SU-DHL-6 (cell line): ENCODE measurements around the gene PLPP3.

ENCODE experiments used
- H2AFZ ChIP-seq: fragments of 200-600 bp; sonication (generic); 2 replicates; pipeline ENCODE4 v1.6.1; 2014; ENCODE audit warnings: low read depth, mild to moderate bottlenecking, moderate library complexity, mixed read lengths, antibody characterized with exemption, low read length; ENCODE audit not compliant: severe bottlenecking
- H3F3A ChIP-seq: fragments of 200-600 bp; shearing (Covaris generic); 2 replicates; pipeline ENCODE4 v1.6.0; 2016; ENCODE audit warnings: antibody characterized with exemption, mild to moderate bottlenecking; ENCODE audit not compliant: insufficient read depth
- H3K27ac ChIP-seq: fragments of 200-600 bp; sonication (generic); 2 replicates; pipeline ENCODE4 v1.5.1; 2016; ENCODE audit warnings: low read depth, mild to moderate bottlenecking, low read length, moderate library complexity, mixed read lengths
- H3K27me3 ChIP-seq: fragments of 200-600 bp; sonication (generic), shearing (Covaris generic); 2 replicates; pipeline ENCODE4 v1.6.0; 2014; ENCODE audit warnings: mild to moderate bottlenecking, low read length
- H3K36me3 ChIP-seq: fragments of 200-600 bp; sonication (generic); 2 replicates; pipeline ENCODE4 v1.6.1; 2014; ENCODE audit warnings: mild to moderate bottlenecking, low read length, mixed read lengths
- H3K4me2 ChIP-seq: fragments of 300-600, 200-600 bp; shearing (Covaris generic), sonication (generic); 2 replicates; pipeline ENCODE4 v1.6.0; 2014; ENCODE audit warnings: low read length, low read depth, mild to moderate bottlenecking; ENCODE audit not compliant: poor library complexity, severe bottlenecking
- H3K4me3 ChIP-seq: fragments of 200-600 bp; sonication (generic); 2 replicates; pipeline ENCODE4 v1.5.1; 2014; ENCODE audit warnings: antibody characterized with exemption, low read length, mild to moderate bottlenecking, mixed read lengths; ENCODE audit not compliant: insufficient read depth, poor library complexity, severe bottlenecking
- H3K79me2 ChIP-seq: fragments of 200-600 bp; sonication (generic); 2 replicates; pipeline ENCODE4 v1.6.1; 2014; ENCODE audit warnings: mild to moderate bottlenecking, low read length, moderate library complexity; ENCODE audit not compliant: insufficient read depth
- H3K9ac ChIP-seq: fragments of 200-600 bp; sonication (generic); 2 replicates; pipeline ENCODE4 v1.7.0; 2014; ENCODE audit warnings: mild to moderate bottlenecking, low read length
- H3K9me2 ChIP-seq: fragments of 200-600 bp; sonication (generic); replicated peaks from 2 replicates; pipeline ENCODE4 v1.6.1; 2014; ENCODE audit warnings: low read length; ENCODE audit not compliant: insufficient read depth
- H3K9me3 ChIP-seq: fragments of 200-600 bp; sonication (generic); 2 replicates; pipeline ENCODE4 v1.6.1; 2014; ENCODE audit warnings: low read length, mixed read lengths; ENCODE audit not compliant: insufficient read depth
- H4K20me1 ChIP-seq: fragments of 200-600 bp; sonication (generic); 2 replicates; pipeline ENCODE4 v1.6.1; 2014; ENCODE audit warnings: low read depth, mild to moderate bottlenecking, antibody characterized with exemption, low read length, moderate library complexity, mixed read lengths
- EZH2phosphoT487 ChIP-seq: fragments of 200-600 bp; sonication (generic), shearing (Covaris generic); conservative IDR thresholded peaks from 2 replicates; pipeline ENCODE4 v1.6.1; 2018; ENCODE audit warnings: mild to moderate bottlenecking, antibody characterized with exemption, low read length, moderate library complexity, mixed read lengths
- TF ChIP-seq, protein P1 (sequence below): fragments of 200-600 bp; sonication (generic); IDR thresholded peaks from one replicate; pipeline ENCODE4 v1.5.1; 2017; ENCODE audit warnings: antibody characterized with exemption, mild to moderate bottlenecking, low read length, moderate library complexity; ENCODE audit not compliant: insufficient read depth, poor library complexity, severe bottlenecking

Gene PLPP3

GRCh38 chr1:56516539-56517252 is 62.7 kb downstream of the PLPP3 start:
- H3K9ac ChIP-seq, result no peak overlapping the region
- H3K9me3 ChIP-seq, result no peaks in the 10 kb centered on the region
- no peak overlapping the region for H3K4me3 ChIP-seq
- H2AFZ ChIP-seq, result no peak overlapping the region
- no peaks in the 10 kb centered on the region for H3F3A ChIP-seq
- H3K27ac ChIP-seq, result no peak overlapping the region
- TF ChIP-seq, protein P1, sequence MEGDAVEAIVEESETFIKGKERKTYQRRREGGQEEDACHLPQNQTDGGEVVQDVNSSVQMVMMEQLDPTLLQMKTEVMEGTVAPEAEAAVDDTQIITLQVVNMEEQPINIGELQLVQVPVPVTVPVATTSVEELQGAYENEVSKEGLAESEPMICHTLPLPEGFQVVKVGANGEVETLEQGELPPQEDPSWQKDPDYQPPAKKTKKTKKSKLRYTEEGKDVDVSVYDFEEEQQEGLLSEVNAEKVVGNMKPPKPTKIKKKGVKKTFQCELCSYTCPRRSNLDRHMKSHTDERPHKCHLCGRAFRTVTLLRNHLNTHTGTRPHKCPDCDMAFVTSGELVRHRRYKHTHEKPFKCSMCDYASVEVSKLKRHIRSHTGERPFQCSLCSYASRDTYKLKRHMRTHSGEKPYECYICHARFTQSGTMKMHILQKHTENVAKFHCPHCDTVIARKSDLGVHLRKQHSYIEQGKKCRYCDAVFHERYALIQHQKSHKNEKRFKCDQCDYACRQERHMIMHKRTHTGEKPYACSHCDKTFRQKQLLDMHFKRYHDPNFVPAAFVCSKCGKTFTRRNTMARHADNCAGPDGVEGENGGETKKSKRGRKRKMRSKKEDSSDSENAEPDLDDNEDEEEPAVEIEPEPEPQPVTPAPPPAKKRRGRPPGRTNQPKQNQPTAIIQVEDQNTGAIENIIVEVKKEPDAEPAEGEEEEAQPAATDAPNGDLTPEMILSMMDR, result no peak
- no peaks in the 10 kb centered on the region for H4K20me1 ChIP-seq
- no peaks in the 10 kb centered on the region for H3K79me2 ChIP-seq
- H3K27me3 ChIP-seq, result no peaks in the 10 kb centered on the region
- no peaks in the 10 kb centered on the region for H3K36me3 ChIP-seq
- no peak overlapping the region for H3K4me2 ChIP-seq
- no peaks in the 10 kb centered on the region for H3K9me2 ChIP-seq

DNA sequence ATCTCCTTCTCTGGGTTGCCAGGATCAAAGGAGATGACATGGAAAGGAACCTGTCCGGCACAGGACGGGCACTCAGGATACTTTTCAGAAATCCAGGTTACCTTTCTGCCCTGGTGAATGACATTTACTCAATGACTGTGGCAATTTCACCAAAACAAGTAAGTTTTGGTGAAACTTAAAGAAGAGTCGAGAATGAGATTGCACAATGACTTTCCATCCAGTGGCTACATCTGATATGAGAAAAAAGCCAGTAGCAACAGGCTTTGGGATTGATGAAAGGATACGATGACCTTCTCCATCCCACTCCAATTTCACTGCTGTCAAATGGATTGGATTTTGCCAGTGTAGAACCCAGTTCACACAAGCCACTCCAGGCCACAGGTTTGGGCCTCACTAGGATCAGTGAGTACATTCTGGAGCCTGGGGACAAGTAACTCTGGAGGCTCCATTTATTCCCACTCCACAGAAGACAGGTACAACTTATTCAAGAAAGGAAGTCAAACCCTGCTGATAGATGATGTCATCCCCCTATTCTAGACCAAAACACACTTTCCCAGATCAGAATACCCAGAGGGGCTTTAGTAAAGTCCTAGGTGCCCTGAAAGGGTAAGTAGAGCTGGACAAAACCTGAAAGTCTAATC is 63.3 kb downstream of the PLPP3 start:
- Histone ChIP-seq H3K27me3 (no peaks in the 10 kb centered on the region), H3K9ac (no peak overlapping the region), H2AFZ (no peak overlapping the region), H3K79me2 (no peaks in the 10 kb centered on the region), H3K4me2 (no peak overlapping the region), H3K9me3 (no peaks in the 10 kb centered on the region), H3K9me2 (no peaks in the 10 kb centered on the region), H3K27ac (no peak overlapping the region), H3K36me3 (no peaks in the 10 kb centered on the region), H3K4me3 (no peak overlapping the region), H4K20me1 (no peaks in the 10 kb centered on the region), H3F3A (no peaks in the 10 kb centered on the region)
- TF ChIP-seq EZH2phosphoT487, result no peak
- TF ChIP-seq, protein P1, result no peak

DNA sequence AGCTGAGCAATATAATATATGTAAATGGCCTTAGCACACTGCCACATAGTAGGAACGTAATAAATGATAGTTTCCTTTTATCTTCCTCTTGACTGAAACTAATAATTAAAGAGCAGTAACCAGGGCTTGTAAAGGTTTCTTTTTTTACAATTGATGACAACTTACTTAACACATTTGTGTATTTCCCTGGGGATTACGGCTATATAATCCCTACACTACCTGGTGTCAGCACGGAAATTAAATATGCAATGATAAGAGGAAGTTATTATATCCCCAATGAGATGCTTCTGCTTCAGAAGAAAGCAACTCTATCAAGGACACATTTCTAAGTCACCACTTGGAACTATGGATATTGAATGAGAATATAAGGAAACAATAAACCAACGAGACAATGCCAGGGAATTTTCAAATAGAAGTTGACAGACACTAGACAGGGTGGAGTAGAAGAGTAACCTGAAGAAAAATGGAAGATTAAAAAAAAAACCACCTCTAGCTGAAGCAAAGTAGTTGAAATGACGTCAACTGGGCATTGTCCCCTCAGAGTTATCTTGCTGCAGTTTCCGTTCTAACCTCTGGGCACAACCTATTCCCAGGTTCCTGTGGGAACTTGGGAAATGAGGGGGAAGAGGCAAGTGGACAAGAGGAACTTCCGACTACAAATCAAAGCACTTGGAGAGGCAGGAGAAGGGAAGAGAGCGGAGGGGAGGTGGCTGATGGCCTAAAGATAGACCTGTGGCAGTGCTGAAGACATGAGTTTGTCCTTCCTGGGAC is 66.5 kb downstream of the PLPP3 start:
- no peak overlapping the region for H3K9ac ChIP-seq
- no peaks in the 10 kb centered on the region for H3F3A ChIP-seq
- H3K36me3 ChIP-seq, result no peaks in the 10 kb centered on the region
- no peaks in the 10 kb centered on the region for H3K9me3 ChIP-seq
- no peak overlapping the region for H3K27ac ChIP-seq
- no peak overlapping the region for H2AFZ ChIP-seq
- TF ChIP-seq, protein P1, result no peak
- no peak for TF ChIP-seq EZH2phosphoT487
- H3K4me2 ChIP-seq, result no peak overlapping the region
- no peak overlapping the region for H3K4me3 ChIP-seq
- H3K27me3 ChIP-seq, result no peaks in the 10 kb centered on the region
- no peaks in the 10 kb centered on the region for H3K9me2 ChIP-seq
- H4K20me1 ChIP-seq, result no peaks in the 10 kb centered on the region
- H3K79me2 ChIP-seq, result no peaks in the 10 kb centered on the region
